HG03095 (cell line): ENCODE data around the gene MOB2.

Experiments
- ATAC-seq: cut with Tn5 transposase; IDR thresholded peaks from one replicate; pipeline ENCODE4 v1.9.1; 2021; ENCODE audit warnings: moderate library complexity; ENCODE audit not compliant: unreplicated experiment

The MOB2 gene

GRCh38 chr11:1487851-1488574, 1.4 kb upstream of the MOB2 start:
- no peak for ATAC-seq

DNA sequence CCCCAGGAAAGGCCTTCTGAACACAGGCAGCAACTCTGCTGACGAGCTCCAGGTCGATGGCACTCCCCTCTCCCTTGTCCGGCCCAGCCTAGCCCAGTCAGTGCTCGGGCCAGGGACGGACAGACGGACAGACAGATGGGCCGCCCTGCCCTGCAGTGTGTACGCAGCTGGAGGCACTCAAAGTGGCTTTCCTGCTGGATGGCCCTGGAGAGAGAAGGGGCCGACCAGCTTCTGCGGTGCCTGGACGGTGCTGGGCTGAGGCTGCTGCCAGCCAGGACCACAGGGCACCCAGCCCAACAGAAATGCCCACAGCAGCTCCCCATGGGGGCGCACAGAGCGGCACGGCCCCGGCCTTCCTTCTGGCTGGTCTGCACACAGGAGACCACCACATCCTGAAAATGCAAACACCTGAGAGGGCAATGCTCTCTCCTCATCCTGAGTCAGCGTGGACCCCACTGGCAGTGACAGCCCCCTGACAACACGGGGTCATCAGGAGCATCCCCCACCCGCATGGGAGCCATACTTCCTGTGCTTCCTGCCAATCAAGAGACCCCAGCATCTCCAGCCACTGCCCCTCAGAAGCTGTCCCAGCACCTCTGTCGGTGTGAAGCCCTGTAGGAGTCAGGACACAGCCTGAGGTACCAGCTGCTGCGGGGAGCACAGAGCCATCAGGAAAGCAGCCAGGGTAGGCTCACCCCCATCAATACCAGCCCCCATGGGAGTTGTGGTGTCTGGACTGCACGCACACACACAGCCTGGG, 692 bp upstream of the MOB2 start:
- no peak for ATAC-seq

DNA sequence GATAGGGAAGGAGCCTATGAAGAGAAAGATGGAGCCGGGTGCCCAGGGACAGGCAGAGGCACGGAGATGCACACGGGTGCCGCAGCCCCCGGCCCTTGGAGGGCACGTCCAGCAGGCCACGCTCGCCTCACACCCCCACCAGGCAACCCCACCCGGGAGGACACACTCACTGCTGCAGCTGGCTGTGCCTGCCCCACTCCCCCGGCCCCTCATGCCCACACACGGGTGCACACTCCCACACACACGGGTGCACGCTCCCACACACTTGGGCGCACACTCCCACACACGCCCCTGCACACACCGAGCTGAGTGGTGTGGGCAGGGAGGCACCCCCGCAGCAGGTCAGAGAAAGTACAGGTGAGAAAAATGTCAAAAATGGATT, 1.1 kb downstream of the MOB2 start:
- ATAC-seq = no peak

GRCh38 chr11:1484695-1485503, 1.7 kb downstream of the MOB2 start:
- no peak for ATAC-seq

DNA sequence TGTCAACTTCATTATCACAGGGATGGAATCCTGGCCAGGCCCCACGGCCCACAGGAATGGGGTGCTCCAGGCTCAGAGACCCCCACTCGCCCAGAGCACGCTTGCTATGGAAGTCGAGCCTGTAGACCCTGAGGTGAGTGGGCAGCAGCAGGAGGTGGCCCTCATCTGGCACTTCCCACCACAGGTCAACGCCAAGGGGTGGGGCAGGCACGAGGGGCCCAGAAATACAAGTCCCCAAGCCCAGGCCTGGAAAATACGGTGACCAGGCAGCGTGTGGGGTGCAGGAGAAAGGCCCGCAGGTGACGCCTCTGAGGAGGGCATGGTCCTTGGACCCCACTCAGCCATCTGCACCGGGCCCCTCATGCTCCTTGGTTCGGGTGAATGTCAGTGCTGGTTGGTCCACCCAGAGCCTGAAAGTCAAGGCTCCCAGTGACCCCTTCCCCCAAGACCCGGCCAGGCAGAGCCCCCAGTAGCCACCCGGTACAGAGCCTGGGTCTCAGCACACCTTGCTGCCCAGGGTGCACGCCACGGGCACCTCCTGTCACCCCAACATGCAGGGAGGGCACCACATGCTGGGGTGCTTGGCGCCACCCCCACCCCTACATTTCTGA, 2.4 kb downstream of the MOB2 start:
- ATAC-seq = no peak

DNA sequence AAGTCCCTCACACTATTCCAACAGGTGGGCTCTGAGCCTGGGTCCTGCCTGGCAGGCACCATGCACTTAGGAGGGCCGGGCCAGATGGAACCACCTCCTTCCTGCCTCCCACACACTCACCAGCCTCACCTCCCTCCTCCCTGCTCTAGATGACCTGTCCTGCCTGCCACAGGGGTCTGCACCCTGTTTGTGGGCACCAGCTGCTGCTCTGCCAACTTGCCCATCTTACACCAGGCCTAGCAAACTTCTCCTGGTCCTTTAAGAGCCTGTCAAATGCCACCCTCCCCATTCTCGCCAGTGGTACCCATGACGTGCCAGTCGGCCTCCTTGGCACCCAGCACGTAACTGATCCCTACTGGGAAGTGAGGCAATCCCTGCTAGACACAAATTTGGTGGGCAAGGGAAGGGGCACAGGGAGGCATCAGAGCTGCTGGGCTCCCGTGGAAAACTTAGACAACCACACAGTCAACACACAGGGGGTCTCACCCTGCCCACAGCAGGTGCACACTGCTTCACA, 3.1 kb downstream of the MOB2 start:
- no peak for ATAC-seq

- ATAC-seq = no peak
These were observed 3.8 kb downstream of the MOB2 start for GRCh38 chr11:1482581-1483444.

GRCh38 chr11:1481861-1482441, 4.6 kb downstream of the MOB2 start:
- no peak for ATAC-seq

DNA sequence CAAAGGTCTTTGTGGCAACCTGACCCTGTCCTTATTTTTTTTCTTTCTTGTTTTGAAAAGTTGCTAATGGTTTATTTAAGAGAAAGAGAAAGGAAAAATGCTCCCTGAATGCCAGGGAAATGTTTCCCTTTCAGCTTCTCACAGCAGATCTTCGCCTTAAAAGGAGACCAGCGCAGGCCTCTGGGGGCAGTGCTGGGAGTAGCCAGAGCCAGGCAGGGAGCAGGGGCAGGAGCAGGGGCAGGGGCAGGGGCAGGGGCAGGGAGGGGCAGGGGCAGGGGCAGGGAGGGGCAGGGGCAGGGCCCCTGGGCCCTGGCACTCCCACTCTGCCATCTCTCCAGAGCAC, 5.1 kb downstream of the MOB2 start:
- ATAC-seq = no peak

GRCh38 chr11:1480555-1481482, 5.8 kb downstream of the MOB2 start:
- ATAC-seq = no peak

GRCh38 chr11:1480191-1480554, 6.4 kb downstream of the MOB2 start:
- no peak for ATAC-seq

GRCh38 chr11:1479678-1480118, 6.9 kb downstream of the MOB2 start:
- ATAC-seq = no peak

- no peak for ATAC-seq
These were observed 7.4 kb downstream of the MOB2 start for GRCh38 chr11:1479006-1479677.

DNA sequence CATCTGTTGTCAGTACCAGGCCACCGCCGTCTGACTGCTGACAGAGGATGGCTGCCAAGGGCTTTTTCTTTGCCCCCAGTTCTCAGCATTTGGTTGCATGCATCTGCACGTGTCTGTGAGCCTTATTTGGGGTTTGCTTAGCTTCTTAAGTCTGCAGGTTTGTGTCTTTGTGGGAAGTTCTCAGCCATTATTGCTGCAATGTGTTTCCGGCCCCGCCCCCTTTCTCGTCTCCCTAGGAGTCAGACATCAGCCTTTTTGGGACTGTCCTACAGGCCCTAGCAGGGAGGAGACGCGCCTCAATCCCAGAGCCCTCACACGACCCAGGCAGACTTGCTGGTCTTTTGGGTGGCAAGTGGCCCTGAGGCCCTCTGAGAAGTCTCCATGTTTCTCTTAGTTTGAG, 8.0 kb downstream of the MOB2 start:
- no peak for ATAC-seq

- no peak for ATAC-seq
These were observed 8.6 kb downstream of the MOB2 start for GRCh38 chr11:1478011-1478410.

GRCh38 chr11:1476940-1477736, 9.4 kb downstream of the MOB2 start:
- no peak for ATAC-seq

- no peak for ATAC-seq
These were observed 10.7 kb downstream of the MOB2 start for GRCh38 chr11:1475841-1476240.
